B cell (primary cell): Measurements from ENCODE around the gene ERC1. TPM values are rescaled to one million over a fixed set of nuclear protein-coding genes. Genes with fewer than 3 reads are reported as not detected.

Experiments used
- ATAC-seq: fragments of 200-7000 bp; cut with Tn5 transposase; one replicate; pipeline ENCODE4 v1.10.0; 2021; ENCODE audit warnings: low read depth, mild to moderate bottlenecking, moderate number of reproducible peaks, moderate library complexity
- CTCF ChIA-PET: fragments of 350-600 bp; sonication (Branson Sonifier 250); formaldehyde crosslinking; loops from one replicate; lab custom pipeline; 2021; ENCODE audit warnings: antibody characterized with exemption, inconsistent platforms; lab: Charles Lee
- POLR2A ChIA-PET: fragments of 350-600 bp; sonication (Branson Sonifier 250); formaldehyde crosslinking; loops from one replicate; lab custom pipeline; 2021; ENCODE audit warnings: antibody characterized with exemption; lab: Charles Lee
- DNase-seq: peaks from one replicate; pipeline ENCODE4 v3.0.0; 2013
- H2AFZ ChIP-seq: 2 replicates; pipeline ENCODE4 v1.6.1; 2012; ENCODE audit warnings: mild to moderate bottlenecking, low read depth, low read length; ENCODE audit not compliant: insufficient read depth, poor library complexity, severe bottlenecking
- H3K27ac ChIP-seq, 2 donors: 1 replicate in 1 of 2; 2 replicates in 1 of 2; pipeline ENCODE4 v1.5.1; 2012 to 2013; ENCODE audit warnings: low read length in 2 of 2, mild to moderate bottlenecking in 2 of 2, moderate library complexity in 1 of 2
- H3K27me3 ChIP-seq, 4 experiments: fragments of 200-600 bp in 1 of 4; sonication (generic) in 1 of 4; replicated peaks in 1 of 4; 1 replicate in 2 of 4; 2 replicates in 2 of 4; pipeline versions ENCODE4 v1.6.1 to v1.7.0; 2013 to 2016; ENCODE audit warnings: low read length in 3 of 4, mild to moderate bottlenecking in 2 of 4, mixed read lengths in 1 of 4, moderate library complexity in 1 of 4; ENCODE audit not compliant: insufficient read depth in 4 of 4, control insufficient read depth in 3 of 4; ENCODE audit errors: control extremely low read depth in 1 of 4
- H3K36me3 ChIP-seq, 2 experiments: replicated peaks in 1 of 2; 1 replicate in 1 of 2; 2 replicates in 1 of 2; pipeline versions ENCODE4 v1.6.1 to v1.7.1; 2013; ENCODE audit warnings: low read length in 1 of 2; ENCODE audit not compliant: insufficient read depth in 2 of 2, control insufficient read depth in 1 of 2; ENCODE audit errors: control extremely low read depth in 1 of 2, extremely low read depth in 1 of 2
- H3K4me1 ChIP-seq, 2 donors: fragments of 200-600 bp in 1 of 2; sonication (generic) in 1 of 2; 1 replicate in 1 of 2; 2 replicates in 1 of 2; pipeline versions ENCODE4 v1.5.1 to v1.6.1; 2013 to 2017; ENCODE audit warnings: low read length in 2 of 2; ENCODE audit not compliant: control insufficient read depth in 2 of 2, insufficient read depth in 2 of 2
- H3K4me2 ChIP-seq: replicated peaks from 2 replicates; pipeline ENCODE3; 2012; ENCODE audit warnings: mild to moderate bottlenecking, low read depth, low read length; ENCODE audit not compliant: poor library complexity, severe bottlenecking
- H3K4me3 ChIP-seq, 5 experiments: fragments of 200-600 bp in 1 of 5; sonication (generic) in 1 of 5; 1 replicate in 3 of 5; 2 replicates in 2 of 5; pipeline versions ENCODE4 v1.5.1 to v1.7.0; 2011 to 2016; ENCODE audit warnings: low read length in 4 of 5, mild to moderate bottlenecking in 4 of 5, low read depth in 2 of 5, control low read depth in 1 of 5, moderate library complexity in 1 of 5; ENCODE audit not compliant: insufficient read depth in 1 of 5; ENCODE audit errors: control extremely low read depth in 1 of 5, extremely low read depth in 1 of 5
- H3K79me2 ChIP-seq: fragments of 200-600 bp; sonication (generic); one replicate; pipeline ENCODE4 v1.6.0; 2016; ENCODE audit warnings: low read length; ENCODE audit not compliant: control insufficient read depth, insufficient read depth
- H3K9ac ChIP-seq: fragments of 200-600 bp; sonication (generic); 2 replicates; pipeline ENCODE4 v1.6.1; 2017; ENCODE audit warnings: mild to moderate bottlenecking, low read length, moderate library complexity
- H3K9me3 ChIP-seq, 3 donors: one replicate each; pipeline versions ENCODE4 v1.6.1 to v1.7.1; 2013; ENCODE audit warnings: low read length in 2 of 3; ENCODE audit not compliant: control insufficient read depth in 2 of 3, insufficient read depth in 1 of 3; ENCODE audit errors: control extremely low read depth in 1 of 3
- H4K20me1 ChIP-seq: 2 replicates; pipeline ENCODE4 v1.6.0; 2012; ENCODE audit warnings: mild to moderate bottlenecking, low read length; ENCODE audit not compliant: insufficient read depth, control insufficient read depth, poor library complexity, severe bottlenecking
- H3K27ac Mint-ChIP-seq: one replicate; pipeline ENCODE4 v1.8.0; 2021; ENCODE audit warnings: mixed read lengths
- H3K27me3 Mint-ChIP-seq: one replicate; pipeline ENCODE4 v1.8.0; 2021; ENCODE audit warnings: mixed read lengths
- H3K4me1 Mint-ChIP-seq: one replicate; pipeline ENCODE4 v1.8.0; 2021; ENCODE audit warnings: mixed read lengths
- H3K4me3 Mint-ChIP-seq: one replicate; pipeline ENCODE4 v1.8.0; 2021; ENCODE audit warnings: mixed read lengths
- H3K9me3 Mint-ChIP-seq: one replicate; pipeline ENCODE4 v1.8.0; 2022; ENCODE audit warnings: mixed read lengths; ENCODE audit not compliant: insufficient read depth
- CTCF ChIP-seq: fragments of 200-600 bp; IDR thresholded peaks from one replicate; pipeline ENCODE4 v1.8.0; 2022; ENCODE audit warnings: antibody characterized with exemption, mild to moderate bottlenecking
- EZH2 ChIP-seq: IDR thresholded peaks from 2 replicates; pipeline ENCODE4 v1.6.1; 2012; ENCODE audit warnings: borderline replicate concordance, low read depth, mild to moderate bottlenecking, moderate library complexity, low read length; ENCODE audit not compliant: insufficient read depth, poor library complexity, severe bottlenecking
- WGBS: methylation state at CpG from one replicate; pipeline ENCODE4 v1.1.5; 2013; ENCODE audit warnings: missing lambda C conversion rate; ENCODE audit not compliant: insufficient coverage; 5-methylcytosine and 5-hydroxymethylcytosine counted together
- intact Hi-C: fragments of 100-400 bp; cut with micrococcal nuclease; formaldehyde crosslinking; loops from one replicate; pipeline ENCODE4 v1.10.0; 2022
- polyA plus RNA-seq: library from polyadenylated mRNA; depleted of rRNA; stranded (reverse); fragments of >200 nt; gene quantifications from 2 replicates; pipeline ENCODE4 v1.2.3, GENCODE V29; 2012
- total RNA-seq, 2 donors: library from RNA; stranded (reverse); fragments of 120-200 nt in 1 of 2; gene quantifications; 1 replicate in 1 of 2; 2 replicates in 1 of 2; pipeline versions ENCODE4 v1.2.3 to v1.2.4, GENCODE V29; 2013 to 2022

ERC1 gene
- total and polyA plus RNA-seq, 2 donors (not counting 1 experiment from before 2014, with no cell fraction given), result 4.0 to 77.6 TPM

GRCh38 chr12:1001507-1001906, 10.5 kb downstream of the ERC1 start:
- Mint-ChIP-seq H3K27me3 (no peaks in the 10 kb centered on the region), H3K4me1 (peaks cover 16% of the 10 kb centered on the region), H3K9me3 (no peaks in the 10 kb centered on the region), H3K4me3 (no peak overlapping the region), H3K27ac (no peak overlapping the region)
- CTCF ChIA-PET, result no interaction called here
- Histone ChIP-seq H3K9me3 (no peaks in the 10 kb centered on the region), H4K20me1 (peaks cover 3% of the 10 kb centered on the region), H3K4me1 (peaks cover 5 to 9% of the 10 kb centered on the region in 2 donors), H3K9ac (no peak overlapping the region), H3K4me2 (no peak overlapping the region), H2AFZ (no peak overlapping the region), H3K79me2 (peaks cover 45% of the 10 kb centered on the region), H3K27ac (no peak overlapping the region), H3K4me3 (no peak overlapping the region), H3K27me3 (no peaks in the 10 kb centered on the region), H3K36me3 (peaks cover 2 to 4% of the 10 kb centered on the region in 2 experiments)
- intact Hi-C loops, result no loop called here
- POLR2A ChIA-PET, result no interaction called here
- DNase-seq (no peak), ATAC-seq (no peak)
- 80% methylated on average over 1 of the region's 3 CpGs for WGBS
- TF ChIP-seq EZH2 (no peak), CTCF (no peak)

GRCh38 chr12:1003600-1004271, 12.7 kb downstream of the ERC1 start:
- Mint-ChIP-seq H3K4me1 (peaks cover 4% of the 10 kb centered on the region), H3K4me3 (no peak overlapping the region), H3K9me3 (no peaks in the 10 kb centered on the region), H3K27me3 (no peaks in the 10 kb centered on the region), H3K27ac (no peak overlapping the region)
- Histone ChIP-seq H3K79me2 (peaks cover 52% of the 10 kb centered on the region), H3K4me3 (no peak overlapping the region), H3K9me3 (no peaks in the 10 kb centered on the region), H3K27ac (no peak overlapping the region), H3K9ac (no peak overlapping the region), H3K4me1 (no peaks in the 10 kb centered on the region), H3K4me2 (no peak overlapping the region), H2AFZ (no peak overlapping the region), H4K20me1 (peaks cover 4% of the 10 kb centered on the region), H3K27me3 (no peaks in the 10 kb centered on the region), H3K36me3 (peaks cover 2 to 4% of the 10 kb centered on the region in 2 experiments)
- 88% methylated on average over 1 of the region's 3 CpGs for WGBS
- ChIA-PET POLR2A (no interaction called here), CTCF (no interaction called here)
- TF ChIP-seq EZH2 (no peak), CTCF (no peak)
- intact Hi-C loops, result no loop called here
- DNase-seq (no peak), ATAC-seq (no peak)
